PC-9 (cell line): ENCODE results near the gene ZDHHC19.

Source experiments
- EZH2 ChIP-seq: fragments of 200-600 bp; sonication (generic); IDR thresholded peaks from 2 replicates; pipeline ENCODE4 v1.8.0; 2017; ENCODE audit warnings: antibody characterized with exemption, low read depth
- TF ChIP-seq, protein P1 (sequence below): fragments of 200-600 bp; sonication (generic); conservative IDR thresholded peaks from 2 replicates; pipeline ENCODE4 v1.6.1; 2017; ENCODE audit warnings: mixed run types, antibody characterized with exemption, mild to moderate bottlenecking, moderate library complexity

- TF ChIP-seq EZH2 = no peak
- TF ChIP-seq, protein P1, sequence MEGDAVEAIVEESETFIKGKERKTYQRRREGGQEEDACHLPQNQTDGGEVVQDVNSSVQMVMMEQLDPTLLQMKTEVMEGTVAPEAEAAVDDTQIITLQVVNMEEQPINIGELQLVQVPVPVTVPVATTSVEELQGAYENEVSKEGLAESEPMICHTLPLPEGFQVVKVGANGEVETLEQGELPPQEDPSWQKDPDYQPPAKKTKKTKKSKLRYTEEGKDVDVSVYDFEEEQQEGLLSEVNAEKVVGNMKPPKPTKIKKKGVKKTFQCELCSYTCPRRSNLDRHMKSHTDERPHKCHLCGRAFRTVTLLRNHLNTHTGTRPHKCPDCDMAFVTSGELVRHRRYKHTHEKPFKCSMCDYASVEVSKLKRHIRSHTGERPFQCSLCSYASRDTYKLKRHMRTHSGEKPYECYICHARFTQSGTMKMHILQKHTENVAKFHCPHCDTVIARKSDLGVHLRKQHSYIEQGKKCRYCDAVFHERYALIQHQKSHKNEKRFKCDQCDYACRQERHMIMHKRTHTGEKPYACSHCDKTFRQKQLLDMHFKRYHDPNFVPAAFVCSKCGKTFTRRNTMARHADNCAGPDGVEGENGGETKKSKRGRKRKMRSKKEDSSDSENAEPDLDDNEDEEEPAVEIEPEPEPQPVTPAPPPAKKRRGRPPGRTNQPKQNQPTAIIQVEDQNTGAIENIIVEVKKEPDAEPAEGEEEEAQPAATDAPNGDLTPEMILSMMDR = no peak
These were observed 21.4 kb downstream of the ZDHHC19 start for GRCh38 chr3:196189566-196190347.
